HG03575 (cell line): ENCODE results near the gene ST8SIA6.
"Not testable (repeated sequence)": the region's sequence is repeated elsewhere in the genome, so short reads cannot be mapped to it uniquely, and the experiment has no call there.

ENCODE experiments used
- ATAC-seq: cut with Tn5 transposase; IDR thresholded peaks from one replicate; pipeline ENCODE4 v1.9.1; 2021; ENCODE audit not compliant: unreplicated experiment, insufficient number of reproducible peaks, low FRiP score; ENCODE audit errors: extremely low read depth

ST8SIA6 gene

GRCh38 chr10:17358461-17358860 lies 95.9 kb downstream of the ST8SIA6 start:
- no peak for ATAC-seq

- ATAC-seq: no peak
These were observed 96.6 kb downstream of the ST8SIA6 start for GRCh38 chr10:17357781-17358180.

- no peak for ATAC-seq
These were observed 97.6 kb downstream of the ST8SIA6 start for GRCh38 chr10:17356820-17357219.

GRCh38 chr10:17354781-17355180 lies 99.6 kb downstream of the ST8SIA6 start:
- ATAC-seq: no peak

- no peak for ATAC-seq
These were observed 100.7 kb downstream of the ST8SIA6 start for GRCh38 chr10:17353568-17354300.

- no peak for ATAC-seq
These were observed 101.8 kb downstream of the ST8SIA6 start for GRCh38 chr10:17352583-17352982.

GRCh38 chr10:17351506-17351905 lies 102.9 kb downstream of the ST8SIA6 start:
- no peak for ATAC-seq

GRCh38 chr10:17349717-17350116 lies 104.7 kb downstream of the ST8SIA6 start:
- ATAC-seq: no peak

- ATAC-seq: no peak
These were observed 105.7 kb downstream of the ST8SIA6 start for GRCh38 chr10:17348501-17349349.

GRCh38 chr10:17348011-17348500 lies 106.3 kb downstream of the ST8SIA6 start:
- ATAC-seq: no peak

- no peak for ATAC-seq
These were observed 110.2 kb downstream of the ST8SIA6 start for GRCh38 chr10:17344206-17344605.

GRCh38 chr10:17343118-17343517 lies 111.3 kb downstream of the ST8SIA6 start:
- ATAC-seq: no peak

GRCh38 chr10:17340144-17340829 lies 114.1 kb downstream of the ST8SIA6 start:
- ATAC-seq: no peak

- ATAC-seq: no peak
These were observed 119.3 kb downstream of the ST8SIA6 start for GRCh38 chr10:17335065-17335464.

- ATAC-seq: no peak
These were observed 123.9 kb downstream of the ST8SIA6 start for GRCh38 chr10:17330501-17330900.

GRCh38 chr10:17326377-17326776 lies 128.0 kb downstream of the ST8SIA6 start:
- no peak for ATAC-seq

GRCh38 chr10:17321957-17322356 lies 132.4 kb downstream of the ST8SIA6 start:
- not testable (repeated sequence) for ATAC-seq

- no peak for ATAC-seq
These were observed 137.8 kb downstream of the ST8SIA6 start for GRCh38 chr10:17316488-17317170.

- ATAC-seq: no peak
These were observed 145.0 kb downstream of the ST8SIA6 start for GRCh38 chr10:17309435-17309834.
